Lower lobe of right lung (tissue), 2 donors: ENCODE measurements around the gene MAFG. TPM values are rescaled to one million over a fixed set of nuclear protein-coding genes. Genes with fewer than 3 reads are reported as not detected.

ENCODE experiments used
- ATAC-seq, 2 donors: fragments of 200-7000 bp; cut with Tn5 transposase; one replicate each; pipeline ENCODE4 v1.9.1; 2020 to 2022; ENCODE audit warnings: mild to moderate bottlenecking in 2 of 2, moderate library complexity in 2 of 2
- DNase-seq: peaks from one replicate; pipeline ENCODE4 v3.0.0-alpha.2; 2020
- H3K27ac ChIP-seq: fragments of 200-600 bp; one replicate; pipeline ENCODE4 v1.8.0; 2022
- H3K27me3 ChIP-seq: fragments of 200-600 bp; one replicate; pipeline ENCODE4 v1.8.0; 2022; ENCODE audit warnings: low read depth
- H3K36me3 ChIP-seq: fragments of 200-600 bp; one replicate; pipeline ENCODE4 v1.8.0; 2022; ENCODE audit warnings: mild to moderate bottlenecking
- H3K4me1 ChIP-seq: fragments of 200-600 bp; one replicate; pipeline ENCODE4 v1.8.0; 2022
- H3K4me3 ChIP-seq: fragments of 200-600 bp; one replicate; pipeline ENCODE4 v1.8.0; 2022; ENCODE audit warnings: mild to moderate bottlenecking
- H3K9me3 ChIP-seq: fragments of 200-600 bp; one replicate; pipeline ENCODE4 v1.8.0; 2022
- CTCF ChIP-seq: fragments of 200-600 bp; IDR thresholded peaks from one replicate; pipeline ENCODE4 v1.8.0; 2022; ENCODE audit warnings: antibody characterized with exemption, mild to moderate bottlenecking
- intact Hi-C: fragments of 100-400 bp; cut with DNase I; formaldehyde crosslinking; loops from one replicate; pipeline ENCODE4 v1.11.0; 2022
- total RNA-seq: library from RNA; stranded (reverse); fragmentation: NEBNext Ultra II Directional; extraction: Animal tissue kit (Norgen Biotek cat#: 25700); gene quantifications from one replicate; pipeline ENCODE4 v1.2.1, GENCODE V29; 2021
- donor health status: DM: no; HTN: yes; CAD: no; lungs with severe emphysema.

Gene MAFG
- total RNA-seq, 1 donor from 2014 or later: 30.7 TPM

- no peak for TF ChIP-seq CTCF
- intact Hi-C loops: no loop called here
- Histone ChIP-seq H3K9me3 (no peaks in the 10 kb centered on the region), H3K27me3 (peaks cover 31% of the 10 kb centered on the region), H3K27ac (no peak overlapping the region), H3K36me3 (no peaks in the 10 kb centered on the region), H3K4me3 (no peak overlapping the region), H3K4me1 (peaks cover 45% of the 10 kb centered on the region)
- DNase-seq (no peak), ATAC-seq (no peak)
These were observed 36.7 kb upstream of the MAFG start for GRCh38 chr17:81964081-81964849.

- no peak overlapping the region for H3K4me3 ChIP-seq
- no peak overlapping the region for H3K27ac ChIP-seq
- ATAC-seq (no peak), DNase-seq (no peak)
- no peaks in the 10 kb centered on the region for H3K9me3 ChIP-seq
- H3K4me1 ChIP-seq: peaks cover 32% of the 10 kb centered on the region
- intact Hi-C loops: no loop called here
- H3K27me3 ChIP-seq: peaks cover 46% of the 10 kb centered on the region
- H3K36me3 ChIP-seq: no peaks in the 10 kb centered on the region
- no peak for TF ChIP-seq CTCF
These were observed 35.2 kb upstream of the MAFG start for GRCh38 chr17:81962499-81963441.

- Histone ChIP-seq H3K4me3 (no peak overlapping the region), H3K4me1 (peaks cover 22% of the 10 kb centered on the region), H3K27ac (no peak overlapping the region), H3K9me3 (no peaks in the 10 kb centered on the region), H3K36me3 (no peaks in the 10 kb centered on the region), H3K27me3 (peaks cover 48% of the 10 kb centered on the region)
- ATAC-seq: no peak
- DNase-seq: no peak
- no peak for TF ChIP-seq CTCF
- intact Hi-C loops: no loop called here
These were observed 34.3 kb upstream of the MAFG start for GRCh38 chr17:81961521-81962498.

GRCh38 chr17:81961087-81961511 lies 33.6 kb upstream of the MAFG start, which contains the start of gene NOTUM:
Gene NOTUM, minus strand, starts transcription at chr17:81961187. Its CDS starts 278 bp downstream, at chr17:81960909.
- Histone ChIP-seq H3K9me3 (no peaks in the 10 kb centered on the region), H3K4me3 (peak within 1 kb of the TSS; percentile 58), H3K27me3 (peaks cover 51% of the 10 kb centered on the region), H3K27ac (no peak within 1 kb of the TSS), H3K4me1 (peaks cover 15% of the 10 kb centered on the region), H3K36me3 (no peaks in the 10 kb centered on the region)
- no peak for ATAC-seq
- DNase-seq: no peak
- no peak for TF ChIP-seq CTCF
- intact Hi-C loops: no loop called here
